Posterior vena cava (tissue), 2 donors: ENCODE measurements around the gene STX2. TPM values are rescaled to one million over a fixed set of nuclear protein-coding genes. Genes with fewer than 3 reads are reported as not detected.
"Not testable (repeated sequence)": the region's sequence is repeated elsewhere in the genome, so short reads cannot be mapped to it uniquely, and the experiment has no call there.

Experiments
- DNase-seq: peaks from one replicate; pipeline ENCODE4 v3.0.0-alpha.2; 2020; ENCODE audit warnings: low spot score
- intact Hi-C, 2 donors: fragments of 100-400 bp; cut with DNase I; formaldehyde crosslinking; loops; one replicate each; pipeline versions ENCODE4 v1.14.1 to v1.14.2; 2022 to 2023
- long read RNA-seq, 2 donors: library from polyadenylated mRNA; unstranded; transcript quantifications; one replicate each; pipeline ENCODE4 v2.0.0, GENCODE V29; 2020 to 2021
- total RNA-seq, 2 donors: library from RNA; stranded (reverse); fragmentation: NEBNext Ultra II Directional; extraction: Animal tissue kit (Norgen Biotek cat#: 25700); gene quantifications; one replicate each; pipeline ENCODE4 v1.2.1, GENCODE V29; 2021
- donor health status: DM: yes; HTN: yes; CAD: no.
- donor health status: DM: yes; HTN: yes; CAD: no.

The STX2 gene
- total RNA-seq = 10 to 100 TPM; 29.2 to 39.8 TPM
- long read RNA-seq, donor 1, transcript STX2-201 (10 exons, 3,331 nt) = major isoform, 9 of 22 reads
- long read RNA-seq, donor 1, partial matches to known transcripts = 1 of 22 reads
- long read RNA-seq, donor 1, other reads (novel, unspliced or antisense) = 11 of 22 reads
- long read RNA-seq, donor 2, partial matches to known transcripts = 1 of 12 reads
- long read RNA-seq, donor 2, other reads (novel, unspliced or antisense) = 11 of 12 reads

DNA sequence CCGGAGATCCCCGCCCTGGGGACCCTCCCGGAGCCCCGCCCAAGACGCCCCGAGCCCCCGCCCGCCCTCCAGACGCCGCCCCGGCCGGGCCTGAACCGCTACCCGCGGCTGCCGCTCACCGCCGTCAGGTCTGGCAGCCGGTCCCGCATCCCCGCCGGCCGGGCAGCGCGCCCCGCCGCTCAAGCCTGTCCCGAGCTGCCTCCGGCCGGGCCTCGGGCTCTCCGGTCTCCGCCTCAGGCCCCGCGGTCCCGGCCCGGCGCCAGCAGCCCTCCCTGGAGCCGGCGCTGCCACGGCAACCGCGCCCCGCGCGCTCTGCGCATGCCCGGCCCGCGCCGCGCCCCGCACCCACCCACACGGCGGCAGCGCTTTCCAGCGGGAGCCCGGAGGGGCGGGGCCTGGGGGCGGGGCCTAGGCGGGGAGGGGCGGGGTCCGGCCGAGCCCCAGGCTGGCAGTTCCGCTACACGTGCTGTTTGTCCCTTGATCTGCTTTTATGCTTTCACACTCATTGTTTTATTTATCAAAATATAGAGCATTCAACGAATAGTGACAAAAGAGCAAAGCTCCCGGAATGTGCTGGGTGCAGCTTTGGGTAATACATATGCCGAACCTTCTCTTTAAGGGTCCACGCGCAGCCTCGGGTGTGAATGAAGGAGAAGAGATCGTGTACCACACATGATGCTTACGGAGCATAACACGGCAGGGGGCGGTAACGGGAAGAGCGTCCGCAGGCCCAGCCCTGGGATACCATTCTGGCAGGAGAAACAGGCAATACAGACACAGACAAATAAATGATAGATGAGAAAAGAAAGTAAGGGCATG lies at the start of gene STX2:
Gene STX2 (minus strand): TSS at position 300 of the 819 bp plus-strand sequence. CDS start 151 bp downstream, at position 149.
- intact Hi-C loops = no loop called here
- peak; percentile 95 for DNase-seq

DNA sequence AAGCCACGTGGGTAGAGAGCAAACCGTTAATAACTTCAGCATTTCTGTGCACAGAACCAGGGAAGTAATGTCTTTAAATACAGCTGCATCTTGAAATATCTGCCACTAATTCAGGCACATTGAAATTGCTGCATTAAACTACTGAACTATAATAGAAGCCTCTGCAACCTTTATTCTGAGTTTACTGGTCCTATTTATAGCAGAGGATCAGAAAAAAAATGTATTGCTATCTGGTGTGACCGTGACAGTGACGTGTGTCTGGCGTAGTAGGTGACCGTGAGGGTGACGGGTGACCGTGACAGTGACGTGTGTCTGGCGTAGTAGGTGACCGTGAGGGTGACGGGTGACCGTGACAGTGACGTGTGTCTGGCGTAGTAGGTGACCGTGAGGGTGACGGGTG lies 48.1 kb upstream of the STX2 start:
- intact Hi-C loops = not testable (repeated sequence)

DNA sequence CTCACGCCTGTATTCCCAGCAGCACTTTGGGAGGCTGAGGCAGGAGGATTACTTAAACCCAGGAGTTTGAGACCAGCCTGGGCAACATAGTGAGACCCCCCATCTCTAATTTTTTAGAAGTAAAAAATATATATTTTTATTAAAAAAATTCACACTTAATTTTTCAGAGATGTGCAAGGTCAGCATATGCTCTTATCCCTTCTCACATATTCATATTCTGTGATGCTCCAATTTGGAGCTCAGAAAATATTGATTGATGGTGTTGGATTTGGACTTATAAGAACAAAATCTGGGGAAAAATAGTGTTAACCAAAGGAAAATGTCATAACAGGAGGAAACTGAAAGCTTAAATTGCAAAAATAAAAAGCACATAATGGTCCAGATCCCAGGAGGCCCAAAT lies 42.5 kb upstream of the STX2 start:
- no peak for DNase-seq
- intact Hi-C loops = no loop called here

More for the DNA sequence above, 48.1 kb upstream of the STX2 start:
- DNase-seq = not testable (repeated sequence)

DNA sequence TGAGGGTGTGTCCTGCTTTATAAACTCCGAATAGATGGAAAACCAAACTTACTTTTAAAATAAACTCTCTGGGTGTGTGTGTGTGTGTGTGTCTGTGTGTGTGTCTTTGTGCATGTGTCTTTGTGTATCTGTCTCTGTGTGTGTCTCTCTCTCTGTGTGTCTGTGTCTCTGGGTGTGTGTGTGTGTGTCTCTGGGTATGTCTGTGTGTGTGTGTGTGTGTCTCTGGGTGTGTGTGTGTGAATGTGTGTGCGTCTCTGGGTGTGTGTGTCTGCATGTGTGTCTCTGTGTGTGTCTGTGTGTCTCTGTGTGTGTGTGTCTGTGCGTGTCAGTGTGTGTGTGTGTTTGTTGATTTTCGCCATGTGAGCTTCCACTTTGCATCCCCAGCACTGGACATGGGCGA lies 42.0 kb upstream of the STX2 start:
- intact Hi-C loops = no loop called here
- DNase-seq = no peak

DNA sequence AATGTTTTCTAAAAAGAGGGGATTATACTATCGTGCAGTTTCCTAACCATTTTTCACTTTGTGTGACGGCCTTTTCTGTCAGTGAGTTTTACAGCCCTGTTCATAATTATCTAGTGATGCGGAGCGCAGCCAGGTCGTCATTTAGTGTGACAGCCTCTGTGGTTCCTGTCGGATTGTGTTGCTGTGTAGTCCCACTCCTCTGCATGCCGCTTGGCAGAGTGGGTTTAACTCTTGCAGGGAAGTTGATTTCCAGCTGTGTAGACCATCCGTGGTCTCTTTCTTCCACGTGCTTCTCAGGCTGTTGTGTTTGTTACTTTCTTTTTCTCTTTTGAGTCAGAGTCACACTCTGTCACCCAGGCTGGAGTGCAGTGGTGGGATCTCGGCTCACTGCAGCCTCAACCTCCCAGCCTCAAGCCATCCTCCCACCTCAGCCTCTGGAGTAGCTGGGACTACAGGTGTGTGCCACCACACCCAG lies 41.4 kb upstream of the STX2 start:
- intact Hi-C loops = no loop called here
- DNase-seq = no peak

DNA sequence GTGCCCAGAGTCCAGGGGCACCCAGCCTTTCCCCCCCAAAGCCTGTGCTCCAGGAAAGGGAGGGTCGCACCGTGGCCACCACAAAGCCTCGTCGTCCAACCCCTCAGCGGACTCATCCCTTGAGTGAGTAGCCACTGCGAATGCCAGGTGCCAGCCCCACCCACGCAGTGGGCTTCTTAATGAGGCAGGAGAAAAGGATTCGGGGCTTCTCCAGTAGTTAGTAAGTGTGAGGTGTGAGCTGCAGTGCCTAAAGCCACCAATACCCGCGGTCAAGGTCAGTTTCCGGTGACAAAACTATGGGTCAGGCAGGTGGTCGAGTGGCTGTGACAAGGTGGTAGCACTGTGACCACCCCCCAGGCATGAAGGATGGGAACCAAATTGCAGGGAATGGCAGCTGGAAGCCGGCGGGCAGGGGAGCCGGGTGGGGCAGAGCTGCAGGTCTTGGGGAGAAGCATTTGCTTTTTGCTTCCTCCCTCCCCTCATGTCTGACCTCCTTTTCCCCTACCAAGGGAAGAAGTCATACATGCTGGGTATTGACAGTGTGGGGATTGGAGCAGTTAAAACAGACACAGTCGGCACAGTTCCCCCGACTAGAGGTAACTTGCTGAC lies 40.8 kb upstream of the STX2 start:
- intact Hi-C loops = no loop called here
- no peak for DNase-seq

DNA sequence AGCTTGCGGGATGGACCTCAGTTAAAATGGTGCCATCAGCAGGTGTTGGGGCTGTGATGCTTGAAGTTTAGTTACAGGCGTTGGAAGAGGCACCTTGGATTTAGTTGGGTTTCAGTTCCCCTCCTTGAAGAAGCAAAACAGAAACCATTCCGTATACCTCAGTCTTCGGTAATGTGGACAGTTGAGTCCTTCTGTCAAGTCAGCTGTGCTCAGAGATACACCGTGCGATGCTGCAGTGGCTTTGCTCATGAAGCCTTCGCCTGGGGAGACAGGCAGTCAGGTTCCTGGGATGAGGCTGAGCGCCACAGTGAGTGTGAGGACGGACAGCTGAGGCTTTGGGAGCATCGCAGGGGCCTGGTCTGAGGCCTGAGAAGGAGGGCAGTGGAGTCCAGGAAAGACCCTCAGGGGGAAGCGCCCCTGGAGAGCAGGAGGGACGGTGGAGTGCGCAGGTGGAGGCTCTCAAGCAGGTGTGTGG lies 40.2 kb upstream of the STX2 start:
- intact Hi-C loops = no loop called here
- no peak for DNase-seq

DNA sequence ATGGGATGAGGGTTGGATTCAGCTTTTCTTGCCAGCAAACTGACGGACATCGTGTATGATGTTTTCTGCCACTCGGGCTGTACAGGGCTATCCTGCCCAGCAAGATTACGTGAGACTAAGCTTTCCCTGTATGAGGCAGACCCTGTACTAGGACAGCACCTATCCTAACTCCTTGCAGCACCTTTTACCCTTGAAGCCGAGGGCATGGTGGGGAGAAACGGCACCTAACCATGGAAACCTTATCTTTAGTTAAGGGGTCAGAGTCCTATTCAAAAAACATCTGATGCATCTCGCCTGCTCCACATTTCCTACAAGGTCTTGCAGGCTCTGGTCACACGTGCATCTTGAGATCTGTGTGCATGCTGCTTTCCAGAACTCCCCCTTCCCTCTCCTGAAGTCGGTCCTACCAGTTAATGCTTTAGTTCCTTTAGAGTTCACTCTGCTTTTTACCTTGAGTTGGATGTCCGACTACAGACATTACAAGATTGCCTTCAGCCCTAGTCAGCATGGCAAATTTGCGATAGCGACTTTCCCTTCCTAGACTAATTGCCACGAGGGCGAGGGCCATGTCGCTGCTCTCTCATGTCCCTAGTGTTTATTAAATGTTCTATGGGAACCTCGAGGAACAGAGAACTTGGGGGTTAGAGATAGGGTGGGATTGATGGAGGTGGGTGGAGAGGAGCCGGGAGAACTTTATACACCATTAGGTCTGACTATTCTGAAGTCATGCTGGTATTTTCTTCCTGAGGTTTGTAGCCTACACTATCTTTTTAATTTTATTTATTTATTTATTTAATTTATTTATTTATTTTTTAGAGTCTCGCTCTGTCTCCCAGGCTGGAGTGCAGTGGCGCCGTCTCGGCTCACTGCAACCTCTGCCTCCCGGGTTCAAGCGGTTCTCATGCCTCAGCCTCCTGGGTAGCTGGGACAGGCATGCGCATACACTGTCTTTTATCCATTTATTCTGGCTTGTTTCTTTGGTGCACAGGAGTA lies 39.4 kb upstream of the STX2 start:
- no peak for DNase-seq
- intact Hi-C loops = no loop called here

DNA sequence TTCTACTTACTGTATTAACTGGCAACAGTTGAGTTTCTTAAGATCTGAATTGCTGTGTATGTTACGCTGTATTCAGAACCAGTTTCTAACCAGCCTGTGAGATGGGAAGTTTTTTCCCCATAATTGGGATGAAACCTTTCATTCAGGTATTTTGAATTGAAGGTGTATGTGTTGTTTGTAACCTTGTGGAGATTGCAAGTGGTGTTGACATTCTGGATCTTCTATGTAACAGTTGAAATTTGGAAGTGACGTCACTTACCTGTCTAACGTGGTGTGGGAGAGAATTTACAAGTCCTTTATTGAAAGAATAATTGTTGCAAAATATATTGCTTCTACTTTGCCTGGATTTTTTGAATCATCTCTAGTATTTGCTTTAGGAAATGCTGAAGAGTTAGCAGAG lies 38.3 kb upstream of the STX2 start:
- intact Hi-C loops = no loop called here
- DNase-seq = no peak

DNA sequence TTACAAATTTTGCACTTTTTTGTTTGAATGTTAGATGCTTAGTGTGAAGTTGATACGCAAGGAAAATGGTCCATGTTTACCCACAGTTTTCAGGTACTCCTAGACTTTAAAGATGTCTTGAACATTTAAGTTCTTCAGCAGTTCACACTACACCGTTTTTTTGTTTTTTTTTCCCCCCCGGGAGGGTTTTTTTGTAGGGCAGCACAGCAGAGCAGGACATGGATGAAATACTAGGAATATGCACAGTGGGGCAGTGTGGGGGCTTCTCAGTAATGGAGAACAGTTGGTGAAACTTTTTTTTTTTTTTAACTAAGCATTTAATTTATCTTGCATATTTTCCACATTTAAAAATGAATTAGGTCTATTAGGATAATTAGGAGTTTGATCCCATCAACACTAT lies 37.7 kb upstream of the STX2 start:
- DNase-seq = no peak
- intact Hi-C loops = no loop called here

DNA sequence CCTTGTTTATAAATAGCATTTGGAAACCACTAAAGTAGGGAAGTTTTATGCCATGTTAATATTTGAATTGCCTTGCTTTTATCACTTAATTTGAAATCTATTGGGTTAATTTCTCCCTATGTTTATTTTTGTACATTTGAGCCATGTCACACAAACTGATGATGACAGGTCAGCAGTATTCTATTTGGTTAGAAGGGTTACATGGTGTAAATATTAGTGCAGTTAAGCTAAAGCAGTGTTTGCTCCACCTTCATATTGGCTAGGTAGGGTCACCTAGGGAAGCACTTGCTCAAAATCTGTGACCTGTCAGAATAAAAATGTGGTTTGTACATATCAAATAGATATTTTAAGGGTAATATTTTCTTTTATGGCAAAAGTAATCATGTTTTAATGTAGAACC lies 37.2 kb upstream of the STX2 start:
- intact Hi-C loops = no loop called here
- DNase-seq = no peak

DNA sequence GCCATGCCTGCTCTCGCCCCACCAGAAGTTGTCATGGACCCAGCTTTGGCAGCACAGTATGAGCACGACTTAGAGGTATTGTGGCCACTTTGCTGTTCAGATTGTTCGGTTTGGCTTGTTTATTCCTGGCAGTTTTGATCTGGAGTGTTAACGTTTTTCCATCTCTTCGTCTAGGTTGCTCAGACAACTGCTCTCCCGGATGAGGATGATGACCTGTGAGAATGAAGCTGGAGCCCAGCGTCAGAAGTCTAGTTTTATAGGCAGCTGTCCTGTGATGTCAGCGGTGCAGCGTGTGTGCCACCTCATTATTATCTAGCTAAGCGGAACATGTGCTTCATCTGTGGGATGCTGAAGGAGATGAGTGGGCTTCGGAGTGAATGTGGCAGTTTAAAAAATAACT lies 36.7 kb upstream of the STX2 start:
- intact Hi-C loops = not testable (repeated sequence)

DNA sequence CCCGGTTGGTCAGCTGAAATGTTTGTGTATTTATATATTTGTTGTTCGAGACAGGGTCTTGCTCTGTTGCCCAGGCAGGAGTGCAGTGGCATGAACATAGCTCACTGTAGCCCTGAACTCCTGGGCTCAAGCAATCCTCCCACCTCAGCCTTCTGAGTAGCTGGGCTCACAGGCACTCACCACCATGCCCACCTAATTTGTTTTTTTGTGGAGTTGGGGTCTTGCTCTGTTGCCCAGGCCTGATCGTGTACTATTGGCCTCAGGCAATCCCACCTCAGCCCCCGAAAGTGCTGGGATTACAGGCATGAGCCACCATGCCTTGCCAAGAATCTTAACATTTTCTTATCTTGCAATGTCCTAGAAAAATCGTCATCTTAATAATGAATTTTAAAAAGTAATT lies 36.1 kb upstream of the STX2 start:
- intact Hi-C loops = no loop called here
- no peak for DNase-seq

More for the DNA sequence above, 36.7 kb upstream of the STX2 start:
- DNase-seq = not testable (repeated sequence)

DNA sequence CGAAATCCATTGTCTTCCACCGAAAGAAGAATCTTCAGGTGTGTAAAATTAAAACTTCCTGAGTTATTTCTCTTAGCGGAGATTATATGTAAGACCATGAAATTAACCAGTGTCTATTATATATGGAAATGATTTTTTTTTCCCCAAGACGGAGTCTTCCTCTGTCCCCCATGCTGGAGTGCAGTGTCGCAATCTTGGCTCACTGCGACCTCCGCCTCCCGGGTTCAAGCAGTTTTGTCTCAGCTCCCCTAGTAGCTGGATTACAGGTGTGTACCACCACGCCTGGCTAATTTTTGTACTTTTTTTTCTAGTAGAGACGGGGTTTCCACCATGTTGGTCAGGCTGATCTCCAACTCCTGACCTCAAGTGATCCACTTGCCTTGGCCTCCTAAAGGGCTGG lies 35.6 kb upstream of the STX2 start:
- intact Hi-C loops = no loop called here
- no peak for DNase-seq

DNA sequence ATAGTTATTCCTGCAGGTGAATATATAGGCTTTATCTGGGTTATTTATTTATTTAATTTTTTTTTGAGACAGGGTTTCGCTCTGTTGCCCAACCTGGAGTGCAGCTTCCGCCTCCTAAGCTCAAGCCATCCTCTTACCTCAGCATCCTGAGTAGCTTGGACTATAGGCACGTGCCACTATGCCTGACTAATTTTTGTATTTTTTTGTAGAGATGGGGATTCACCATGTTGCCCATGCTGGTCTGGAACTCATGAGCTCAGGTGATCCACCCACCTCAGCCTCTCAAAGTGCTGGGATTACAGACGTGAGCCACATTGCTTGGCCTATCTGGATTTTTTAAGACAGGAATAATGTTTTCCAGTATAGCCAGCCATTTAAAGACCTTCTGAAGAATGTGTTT lies 34.8 kb upstream of the STX2 start:
- intact Hi-C loops = no loop called here
- DNase-seq = no peak

DNA sequence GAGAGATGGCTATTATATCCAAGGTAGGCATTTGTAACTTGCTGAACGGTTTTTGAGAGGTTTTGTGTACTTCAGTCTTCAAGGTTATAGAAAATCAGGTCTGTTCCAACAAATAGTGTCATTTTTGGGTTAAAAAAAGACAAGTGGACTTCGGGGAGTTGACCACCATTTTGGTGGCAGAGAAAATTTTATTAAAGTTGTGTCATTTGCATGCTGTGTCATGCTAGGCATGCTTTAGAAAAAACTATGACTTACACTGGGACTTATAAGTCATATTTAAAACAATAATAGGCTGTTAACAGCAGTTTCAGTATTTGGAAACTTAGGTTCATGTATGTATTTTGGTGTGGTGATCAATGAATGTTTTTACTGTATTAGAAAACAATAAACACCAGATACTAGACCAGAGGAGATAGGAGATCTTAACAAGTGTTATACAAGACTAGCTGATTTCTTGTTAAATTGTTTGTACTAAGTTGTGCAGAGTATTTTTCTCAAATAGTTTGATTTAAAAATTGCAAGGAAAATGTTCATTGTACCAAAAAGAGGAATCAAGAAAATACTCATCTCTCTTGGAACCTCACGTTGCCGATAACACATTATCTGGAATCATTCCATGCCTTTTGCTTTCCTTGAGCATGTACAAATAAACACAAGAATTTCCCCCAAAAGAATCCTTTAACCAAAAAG lies 34.2 kb upstream of the STX2 start:
- intact Hi-C loops = no loop called here
- DNase-seq = no peak

DNA sequence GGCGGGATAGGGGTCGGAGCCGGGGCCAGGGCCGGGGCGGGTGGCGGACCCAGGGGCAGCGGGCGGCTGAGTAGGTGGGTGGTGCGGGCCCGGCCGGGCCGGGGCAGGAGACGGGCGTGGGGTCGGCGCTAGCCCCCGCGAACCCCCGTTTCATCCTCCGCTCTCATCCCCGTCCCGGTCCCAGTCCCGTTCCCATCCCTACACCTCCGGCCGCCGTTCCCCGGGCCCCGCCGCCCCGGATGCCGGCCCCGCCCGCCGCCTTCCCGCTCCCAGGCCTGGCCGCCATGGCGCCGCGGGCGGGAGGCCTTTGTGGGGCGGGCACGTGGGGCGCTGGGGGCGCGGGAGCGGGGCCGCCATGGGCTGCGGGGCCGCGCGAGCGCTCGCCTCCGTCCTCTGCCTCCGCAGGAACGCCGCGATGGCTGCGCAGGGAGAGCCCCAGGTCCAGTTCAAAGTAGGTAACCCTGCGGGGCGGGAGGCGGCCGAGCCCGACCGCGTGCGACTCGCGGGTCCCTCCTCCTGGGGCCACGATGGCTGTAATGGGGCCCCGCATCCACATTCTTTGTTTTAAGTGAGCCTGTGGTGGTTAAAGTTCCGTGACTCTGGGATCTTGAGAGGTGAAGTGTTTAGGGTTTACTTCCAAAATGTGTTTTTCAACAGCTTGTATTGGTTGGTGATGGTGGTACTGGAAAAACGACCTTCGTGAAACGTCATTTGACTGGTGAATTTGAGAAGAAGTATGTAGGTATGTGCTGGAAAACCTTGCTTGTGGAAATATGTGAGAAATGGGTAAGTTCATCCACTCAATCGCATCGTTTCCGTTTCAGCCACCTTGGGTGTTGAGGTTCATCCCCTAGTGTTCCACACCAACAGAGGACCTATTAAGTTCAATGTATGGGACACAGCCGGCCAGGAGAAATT lies 33.4 kb upstream of the STX2 start:
- intact Hi-C loops = no loop called here
- peak; percentile 85 for DNase-seq
